ENCODE data around the gene TIE1. TPM values are rescaled to one million over a fixed set of nuclear protein-coding genes. Genes with fewer than 3 reads are reported as not detected.

The TIE1 gene
- total RNA-seq, 1 donor from 2014 or later = 0.21 TPM

DNA sequence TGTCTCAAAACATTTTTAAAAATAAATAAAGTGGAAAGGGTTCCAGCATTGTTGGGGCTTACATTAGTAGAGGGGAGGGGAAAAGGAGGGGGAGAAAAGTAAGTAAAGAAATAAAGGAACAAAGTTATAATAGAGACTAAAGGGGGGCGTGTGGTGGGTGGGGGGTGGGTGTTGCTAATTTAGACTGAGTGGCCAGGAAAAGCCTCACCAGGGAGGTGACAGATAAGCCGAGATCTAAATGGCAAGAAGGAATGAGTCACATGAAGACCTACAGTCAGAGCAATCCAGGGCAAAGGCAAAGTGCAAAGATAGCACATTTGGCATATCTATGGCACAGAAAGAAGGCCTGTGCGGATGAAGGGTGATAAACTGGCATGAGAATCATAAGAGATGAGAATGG is 44.3 kb downstream of the TIE1 start:
- no peaks in the 10 kb centered on the region for H3K36me3 Mint-ChIP-seq
- no peak overlapping the region for H3K4me2 ChIP-seq
- H3K27me3 Mint-ChIP-seq (ENCODE audit: insufficient read depth, low read depth) = peaks cover 13% of the 10 kb centered on the region
- peaks cover 27% of the 10 kb centered on the region for H3K4me1 Mint-ChIP-seq
- H3K36me3 ChIP-seq = no peaks in the 10 kb centered on the region
- no peaks in the 10 kb centered on the region for H3K9me3 Mint-ChIP-seq
- H3K4me1 ChIP-seq = peaks cover 34% of the 10 kb centered on the region
- no peak overlapping the region for H3K4me3 ChIP-seq
- H3K27ac ChIP-seq = no peak overlapping the region
- DNase-seq (ENCODE audit: low spot score) = no peak
- no peak overlapping the region for H3K27ac Mint-ChIP-seq
- H3K9ac ChIP-seq = no peak overlapping the region
- no peak overlapping the region for H2AFZ ChIP-seq (replicated peaks)
- TF ChIP-seq, protein P1, sequence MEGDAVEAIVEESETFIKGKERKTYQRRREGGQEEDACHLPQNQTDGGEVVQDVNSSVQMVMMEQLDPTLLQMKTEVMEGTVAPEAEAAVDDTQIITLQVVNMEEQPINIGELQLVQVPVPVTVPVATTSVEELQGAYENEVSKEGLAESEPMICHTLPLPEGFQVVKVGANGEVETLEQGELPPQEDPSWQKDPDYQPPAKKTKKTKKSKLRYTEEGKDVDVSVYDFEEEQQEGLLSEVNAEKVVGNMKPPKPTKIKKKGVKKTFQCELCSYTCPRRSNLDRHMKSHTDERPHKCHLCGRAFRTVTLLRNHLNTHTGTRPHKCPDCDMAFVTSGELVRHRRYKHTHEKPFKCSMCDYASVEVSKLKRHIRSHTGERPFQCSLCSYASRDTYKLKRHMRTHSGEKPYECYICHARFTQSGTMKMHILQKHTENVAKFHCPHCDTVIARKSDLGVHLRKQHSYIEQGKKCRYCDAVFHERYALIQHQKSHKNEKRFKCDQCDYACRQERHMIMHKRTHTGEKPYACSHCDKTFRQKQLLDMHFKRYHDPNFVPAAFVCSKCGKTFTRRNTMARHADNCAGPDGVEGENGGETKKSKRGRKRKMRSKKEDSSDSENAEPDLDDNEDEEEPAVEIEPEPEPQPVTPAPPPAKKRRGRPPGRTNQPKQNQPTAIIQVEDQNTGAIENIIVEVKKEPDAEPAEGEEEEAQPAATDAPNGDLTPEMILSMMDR (IDR thresholded peaks at IDR 0.05) = no peak
- no peak for TF ChIP-seq EZH2 (IDR thresholded peaks at IDR 0.05)
- no peak for TF ChIP-seq EZH2phosphoT487 (IDR thresholded peaks at IDR 0.05)
- H3K79me2 ChIP-seq (ENCODE audit: low read depth) = no peaks in the 10 kb centered on the region
- no peak overlapping the region for H3K4me3 Mint-ChIP-seq
- no peaks in the 10 kb centered on the region for H4K20me1 ChIP-seq (ENCODE audit: low read depth)
- H3K9me3 ChIP-seq (ENCODE audit: low read depth) = no peaks in the 10 kb centered on the region
- peaks cover 14% of the 10 kb centered on the region for H3K27me3 ChIP-seq
- peaks cover 24% of the 10 kb centered on the region for H3F3A ChIP-seq (ENCODE audit: low read depth)

DNA sequence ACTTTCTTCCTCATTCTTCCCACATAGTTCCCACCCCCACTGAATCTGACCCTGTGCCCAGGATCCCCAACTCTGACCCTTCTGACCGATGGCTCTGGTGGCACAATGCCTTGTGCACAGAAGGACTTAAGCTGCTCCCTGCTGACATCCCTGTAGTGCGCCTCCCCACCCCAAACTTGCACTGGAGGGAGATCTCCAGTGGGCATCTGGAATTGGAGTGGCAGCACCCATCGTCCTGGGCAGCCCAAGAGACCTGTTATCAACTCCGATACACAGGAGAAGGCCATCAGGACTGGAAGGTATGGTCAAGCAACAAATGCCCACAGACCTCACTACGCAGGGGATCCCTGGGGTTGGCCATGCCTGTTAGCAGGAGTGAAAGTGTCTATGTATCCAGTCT is 45.9 kb downstream of the TIE1 start:
- Mint-ChIP-seq H3K27ac (no peak overlapping the region), H3K27me3 (ENCODE audit: insufficient read depth, low read depth) (peaks cover 9% of the 10 kb centered on the region), H3K4me3 (no peak overlapping the region), H3K36me3 (no peaks in the 10 kb centered on the region), H3K4me1 (peaks cover 30% of the 10 kb centered on the region), H3K9me3 (no peaks in the 10 kb centered on the region)
- Histone ChIP-seq H2AFZ (replicated peaks) (peak overlapping the region; percentile 80), H3K9me3 (ENCODE audit: low read depth) (no peaks in the 10 kb centered on the region), H3K4me2 (peak overlapping the region; percentile 66), H3K4me3 (no peak overlapping the region), H3K4me1 (peaks cover 38% of the 10 kb centered on the region), H3K36me3 (no peaks in the 10 kb centered on the region), H3K27me3 (peaks cover 14% of the 10 kb centered on the region), H3K79me2 (ENCODE audit: low read depth) (no peaks in the 10 kb centered on the region), H3K27ac (no peak overlapping the region), H3K9ac (no peak overlapping the region), H3F3A (ENCODE audit: low read depth) (peaks cover 26% of the 10 kb centered on the region), H4K20me1 (ENCODE audit: low read depth) (no peaks in the 10 kb centered on the region)
- DNase-seq (ENCODE audit: low spot score) = no peak
- TF ChIP-seq, protein P1 (IDR thresholded peaks at IDR 0.05) = no peak

DNA sequence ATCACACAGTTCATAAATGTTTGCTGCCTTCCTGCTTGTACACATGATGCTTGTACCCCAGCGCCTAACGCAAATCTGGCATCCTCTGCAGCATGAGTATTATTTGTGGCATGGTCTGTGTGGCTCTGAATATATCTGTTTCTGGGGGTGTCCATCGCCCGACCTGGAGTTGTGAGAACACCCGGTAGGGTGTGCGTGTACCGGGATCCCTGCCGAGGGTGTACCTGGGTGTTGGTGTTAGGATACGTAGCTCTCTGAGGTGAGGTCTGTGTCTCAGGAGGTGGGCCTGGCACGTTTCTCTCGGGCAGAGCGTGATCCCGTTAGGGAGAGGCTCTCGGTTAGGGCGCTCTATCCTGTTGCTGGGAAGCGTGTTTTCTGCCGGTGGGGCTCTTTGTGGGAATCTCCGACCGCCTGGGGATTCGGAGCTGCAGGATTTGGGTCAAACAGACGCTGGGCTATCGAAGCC is 47.6 kb downstream of the TIE1 start:
- TF ChIP-seq EZH2phosphoT487 (IDR thresholded peaks at IDR 0.05) = no peak
- no peak for TF ChIP-seq EZH2 (IDR thresholded peaks at IDR 0.05)
- TF ChIP-seq, protein P1 (IDR thresholded peaks at IDR 0.05) = no peak
- no peak overlapping the region for H3K27ac ChIP-seq
- H3K4me1 ChIP-seq = peaks cover 47% of the 10 kb centered on the region
- Mint-ChIP-seq H3K9me3 (no peaks in the 10 kb centered on the region), H3K36me3 (no peaks in the 10 kb centered on the region), H3K4me3 (peak overlapping the region; percentile 76), H3K27me3 (ENCODE audit: insufficient read depth, low read depth) (peaks cover 9% of the 10 kb centered on the region), H3K4me1 (peaks cover 39% of the 10 kb centered on the region), H3K27ac (no peak overlapping the region)
- peaks cover 33% of the 10 kb centered on the region for H3F3A ChIP-seq (ENCODE audit: low read depth)
- H4K20me1 ChIP-seq (ENCODE audit: low read depth) = no peaks in the 10 kb centered on the region
- H3K27me3 ChIP-seq = peaks cover 14% of the 10 kb centered on the region
- H3K4me3 ChIP-seq = peak overlapping the region; percentile 75
- H3K9me3 ChIP-seq (ENCODE audit: low read depth) = no peaks in the 10 kb centered on the region
- H2AFZ ChIP-seq (replicated peaks) = no peak overlapping the region
- no peak for DNase-seq (ENCODE audit: low spot score)
- no peak overlapping the region for H3K9ac ChIP-seq
- no peaks in the 10 kb centered on the region for H3K36me3 ChIP-seq
- no peaks in the 10 kb centered on the region for H3K79me2 ChIP-seq (ENCODE audit: low read depth)
- H3K4me2 ChIP-seq = peak overlapping the region; percentile 90

Measured in neural progenitor cell (in vitro differentiated cells).